GM19372 (cell line): ENCODE results near the gene INSR.
A peak's percentile ranks its signal among the peaks of the same experiment; 100 is the strongest.
"Not testable (repeated sequence)": the region's sequence is repeated elsewhere in the genome, so short reads cannot be mapped to it uniquely, and the experiment has no call there.

Experiments used
- ATAC-seq: cut with Tn5 transposase; IDR thresholded peaks from one replicate; pipeline ENCODE4 v1.9.1; 2021; ENCODE audit warnings: mild to moderate bottlenecking, low read depth, moderate library complexity; ENCODE audit not compliant: unreplicated experiment

Gene INSR

DNA sequence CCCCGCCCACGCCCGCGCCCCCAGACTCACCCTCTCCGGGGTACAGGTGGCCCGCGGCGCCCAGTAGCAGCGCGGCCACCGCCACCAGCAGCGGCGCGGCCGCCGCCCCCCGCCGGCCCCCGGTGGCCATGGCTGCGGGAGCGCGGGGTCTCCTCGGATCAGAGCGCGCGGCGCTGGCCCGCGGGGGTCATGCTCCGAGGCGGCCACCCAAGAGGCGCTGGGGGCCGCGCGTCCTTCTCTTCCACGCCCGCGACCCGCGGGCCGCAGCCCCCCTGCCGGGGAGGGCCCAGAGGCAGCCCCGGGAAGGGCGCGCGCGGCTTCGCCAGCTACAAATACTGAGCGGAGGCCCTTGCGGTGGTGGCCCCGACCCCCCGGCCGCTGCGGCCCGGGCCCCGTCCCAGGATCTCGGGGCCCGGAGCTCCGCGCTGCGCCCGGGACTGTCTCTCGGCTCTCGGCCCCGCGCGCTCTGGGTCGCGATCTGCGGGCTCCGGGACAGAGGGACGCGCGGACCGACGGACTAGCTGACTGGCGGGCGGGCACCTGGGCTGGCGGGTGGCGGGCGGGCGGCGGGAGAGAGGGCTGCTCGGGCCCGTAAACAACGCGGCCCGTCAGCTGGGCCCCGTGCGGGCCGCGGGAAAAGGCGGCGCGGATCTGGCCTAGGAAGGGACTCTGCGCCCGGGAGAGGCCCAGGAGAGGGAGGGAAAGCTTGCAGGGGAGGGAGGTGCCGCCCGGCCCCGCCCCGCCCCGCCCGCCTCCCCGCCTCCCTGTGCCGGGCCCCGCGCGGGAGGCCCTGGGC is at the start of gene INSR:
Gene INSR (minus strand): TSS at position 653 of the 796 bp plus-strand sequence. CDS start 523 bp downstream, at position 130.
- peak; percentile 67 for ATAC-seq

DNA sequence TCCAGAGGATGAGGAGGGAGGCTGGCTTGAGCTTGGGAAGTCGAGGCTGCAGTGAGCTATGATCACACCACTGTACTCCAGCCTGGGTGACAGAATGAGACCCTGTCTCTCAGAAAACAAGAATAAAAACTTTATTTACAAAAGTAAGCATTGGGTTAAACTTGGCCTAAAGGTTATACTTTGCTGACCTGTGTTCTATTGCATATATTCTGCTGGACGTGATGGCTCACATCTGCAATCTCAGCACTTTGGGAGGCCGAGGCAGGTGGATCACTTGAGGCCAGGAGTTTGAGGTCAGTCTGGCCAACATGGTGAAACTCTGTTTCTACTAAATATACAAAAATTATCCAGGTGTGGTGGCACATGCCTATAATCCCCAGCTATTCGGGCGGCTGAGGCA is 47.9 kb upstream of the INSR start:
- ATAC-seq = no peak

DNA sequence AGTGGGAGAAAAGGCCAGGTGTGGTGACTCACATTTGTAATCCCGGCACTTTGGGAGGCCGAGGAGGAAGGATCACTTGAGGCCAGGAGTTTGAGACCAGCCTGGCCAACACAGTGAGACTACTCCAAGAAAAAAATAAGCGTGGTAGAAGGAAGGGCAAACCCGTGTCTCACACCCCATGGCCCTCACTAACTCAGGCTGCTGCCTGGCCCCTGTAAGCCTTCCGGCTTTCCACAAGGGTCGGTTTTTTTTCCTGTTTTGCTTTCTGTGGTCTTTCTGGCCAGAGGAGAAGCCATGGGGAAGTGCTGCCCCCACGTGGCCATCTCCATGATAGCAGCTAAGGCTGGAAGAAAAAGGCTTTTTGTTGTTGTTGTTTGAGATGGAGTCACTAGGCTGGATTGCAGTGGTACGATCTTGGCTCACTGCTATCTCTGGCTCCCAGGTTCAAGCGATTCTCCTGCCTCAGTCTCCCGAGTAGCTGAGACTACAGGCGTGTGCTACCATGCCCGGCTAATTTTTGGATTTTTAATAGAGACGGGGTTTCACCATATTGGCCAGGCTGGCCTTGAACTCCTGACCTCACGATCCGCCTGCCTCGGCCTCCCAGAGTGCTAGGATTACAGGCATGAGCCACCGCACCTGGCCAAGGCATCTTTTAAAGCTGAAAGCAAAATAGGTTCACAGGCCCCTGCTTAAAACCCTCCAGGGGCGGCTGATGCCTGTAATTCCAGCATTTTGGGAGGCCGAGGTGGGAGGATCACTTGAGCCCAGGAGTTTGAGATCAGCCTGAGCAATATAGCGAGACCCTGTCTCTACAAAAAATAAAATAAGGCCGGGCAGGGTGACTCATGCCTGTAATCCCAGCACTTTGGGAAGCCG is 47.0 kb upstream of the INSR start:
- ATAC-seq = no peak

DNA sequence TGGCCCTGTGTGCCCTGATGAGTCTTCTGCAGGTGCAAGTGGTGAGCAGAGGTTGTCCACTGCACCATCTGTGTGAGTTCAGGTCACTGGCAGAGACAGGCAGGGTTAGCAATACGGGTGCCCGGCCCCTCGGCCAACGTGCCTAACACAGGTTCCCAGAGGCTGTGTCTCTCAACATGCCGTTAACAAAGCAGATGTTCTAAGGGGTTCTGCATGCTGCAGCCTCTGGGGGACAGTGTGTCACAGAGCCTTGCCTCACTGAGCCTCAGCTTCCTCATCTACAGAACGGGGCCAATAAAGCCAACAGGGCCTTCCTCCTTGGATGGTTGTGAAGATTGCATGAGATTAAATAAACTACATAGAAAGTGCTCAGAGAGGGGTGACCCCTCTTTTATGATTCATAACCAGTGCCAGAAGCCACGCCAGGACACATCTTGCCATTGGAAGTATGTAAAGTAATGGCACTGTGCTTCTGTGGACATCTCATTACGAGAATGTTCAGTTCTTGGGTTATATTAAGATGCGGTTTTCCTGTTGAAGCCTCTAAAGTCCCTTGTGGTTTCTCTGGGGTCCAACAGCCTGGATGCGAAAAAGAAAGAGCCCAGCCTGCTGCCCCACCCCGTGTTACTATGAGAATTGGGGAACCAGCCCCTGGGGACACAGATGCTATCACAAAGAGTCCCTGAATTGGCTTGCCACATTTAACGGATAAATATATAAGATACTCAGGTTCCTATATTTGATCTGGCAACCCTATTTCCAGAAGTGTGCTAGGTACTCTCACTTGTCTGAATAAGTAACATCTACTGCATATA is 43.4 kb upstream of the INSR start:
- peak; percentile 76 for ATAC-seq

DNA sequence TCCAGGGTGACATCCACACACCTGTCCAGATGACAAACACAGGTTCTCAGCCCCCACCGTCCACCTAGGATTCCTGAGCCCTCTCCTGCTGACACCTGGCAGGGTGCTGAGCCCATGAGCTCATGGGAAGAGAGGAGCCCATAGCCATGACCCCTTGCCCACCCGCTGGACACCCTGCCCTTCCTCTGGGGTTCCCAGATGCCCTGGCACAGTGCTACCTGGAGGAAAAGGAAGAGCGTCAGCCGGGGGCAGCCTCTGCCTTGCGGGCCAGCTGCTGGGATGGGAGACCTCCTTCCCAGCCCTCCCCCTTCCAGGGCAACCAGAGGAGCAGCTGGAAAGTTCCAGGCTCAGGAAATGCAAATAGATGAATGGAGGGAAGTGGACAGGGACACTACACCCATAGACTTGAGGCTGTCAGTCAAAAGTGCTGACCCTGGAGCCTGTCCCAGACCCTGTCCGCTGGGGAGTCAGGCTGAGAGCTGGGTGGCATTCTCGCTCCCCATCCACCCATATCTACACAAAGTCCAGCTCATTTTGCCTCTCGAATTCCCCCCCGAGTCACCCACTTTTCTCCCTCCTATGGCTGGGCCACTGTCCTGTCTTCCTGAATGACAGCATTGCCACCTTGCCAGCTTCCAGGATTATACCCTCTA is 42.2 kb upstream of the INSR start:
- ATAC-seq = no peak

DNA sequence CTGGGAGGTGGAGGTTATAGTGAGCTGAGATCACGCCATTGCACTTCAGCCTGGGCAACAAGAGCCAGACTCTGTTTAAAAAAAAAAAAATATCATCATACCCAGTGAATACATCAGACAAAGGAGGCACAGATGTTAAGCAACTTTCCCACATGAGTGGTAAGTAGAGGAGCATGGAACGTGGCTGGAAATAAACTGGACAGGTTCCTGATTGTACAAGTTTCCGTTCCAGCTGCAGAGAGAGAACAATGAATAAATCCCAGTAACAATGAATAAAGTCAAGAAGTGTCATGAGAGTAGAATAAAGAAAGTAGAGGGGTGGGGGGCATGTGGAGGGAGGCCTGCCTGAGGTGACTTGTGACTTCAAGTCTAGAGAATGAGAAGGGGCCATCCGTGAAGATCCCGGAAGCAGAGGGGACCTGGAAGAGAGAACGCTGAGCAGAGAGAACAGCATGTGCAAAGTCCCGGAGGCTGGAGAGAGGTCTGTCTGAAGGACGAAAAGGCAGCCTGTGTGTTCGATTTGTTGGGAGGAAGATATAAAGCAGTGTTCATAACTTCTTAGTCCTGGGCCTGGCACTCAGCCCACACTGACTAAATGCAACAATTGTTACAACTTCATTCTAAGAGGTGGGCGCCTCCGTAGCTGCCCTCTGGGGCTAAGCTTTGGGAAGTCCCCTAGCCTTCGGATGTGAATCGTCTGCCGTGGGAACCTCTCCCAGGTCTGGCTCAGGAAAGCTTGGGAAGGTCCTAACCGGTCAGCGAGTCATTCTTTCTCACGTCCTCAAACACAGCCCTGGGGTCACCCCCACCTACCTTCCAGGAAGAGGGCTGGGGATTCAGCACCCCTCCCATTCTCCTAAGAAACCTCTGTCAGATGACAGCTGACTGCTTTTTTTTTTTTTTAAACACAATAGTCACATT is 39.2 kb upstream of the INSR start:
- ATAC-seq = no peak

DNA sequence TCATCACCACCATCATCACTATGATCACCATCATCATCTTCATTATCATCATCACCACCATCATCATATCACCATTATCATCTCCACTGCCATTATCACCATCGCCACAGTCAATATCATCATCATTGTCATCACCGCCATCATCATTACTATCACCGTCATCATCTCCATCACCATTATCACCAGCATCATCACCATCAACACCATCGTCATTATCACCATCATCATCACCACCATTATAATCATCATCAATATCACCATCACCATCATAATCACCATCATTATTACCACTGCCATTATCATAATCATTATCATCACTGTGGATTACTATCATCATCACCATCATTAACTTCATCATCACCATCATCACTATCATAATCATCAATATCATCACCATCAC is 37.2 kb upstream of the INSR start:
- ATAC-seq = no peak

DNA sequence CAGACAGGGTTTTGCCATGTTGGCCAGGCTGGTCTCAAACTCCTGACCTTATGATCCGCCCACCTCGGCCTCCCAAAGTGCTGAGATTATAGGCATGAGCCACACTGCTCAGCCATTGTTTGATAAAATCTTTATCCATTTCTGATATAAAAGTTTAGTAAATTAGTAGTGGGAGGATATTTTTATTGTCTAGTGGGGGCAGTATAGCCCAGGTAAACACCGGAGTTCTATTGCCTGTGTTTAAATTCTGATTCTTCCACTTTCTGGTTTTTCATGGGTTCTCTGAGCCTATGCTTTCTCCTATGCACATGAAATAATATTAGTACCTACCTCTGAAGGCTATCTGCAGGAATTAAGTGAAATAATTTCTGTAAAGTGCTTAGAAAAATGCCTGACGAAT is 34.4 kb upstream of the INSR start:
- ATAC-seq = no peak

DNA sequence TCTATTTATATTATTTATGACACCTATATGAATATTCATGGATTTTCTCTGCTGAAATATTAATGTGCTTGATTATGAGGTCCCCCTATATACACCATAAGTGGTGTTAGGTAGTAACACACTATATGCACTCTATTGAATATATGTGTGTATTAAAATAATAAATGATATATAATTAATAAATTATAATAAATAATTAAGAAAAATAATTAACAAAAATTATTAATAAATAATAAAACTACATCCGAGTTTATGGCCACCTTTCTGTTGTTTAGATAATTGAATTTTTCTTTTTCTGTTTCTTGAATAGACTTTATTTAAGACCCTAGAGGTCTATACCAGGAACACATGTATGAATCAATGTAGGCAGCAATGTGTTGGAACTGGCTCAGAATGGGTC is 33.6 kb upstream of the INSR start:
- no peak for ATAC-seq

DNA sequence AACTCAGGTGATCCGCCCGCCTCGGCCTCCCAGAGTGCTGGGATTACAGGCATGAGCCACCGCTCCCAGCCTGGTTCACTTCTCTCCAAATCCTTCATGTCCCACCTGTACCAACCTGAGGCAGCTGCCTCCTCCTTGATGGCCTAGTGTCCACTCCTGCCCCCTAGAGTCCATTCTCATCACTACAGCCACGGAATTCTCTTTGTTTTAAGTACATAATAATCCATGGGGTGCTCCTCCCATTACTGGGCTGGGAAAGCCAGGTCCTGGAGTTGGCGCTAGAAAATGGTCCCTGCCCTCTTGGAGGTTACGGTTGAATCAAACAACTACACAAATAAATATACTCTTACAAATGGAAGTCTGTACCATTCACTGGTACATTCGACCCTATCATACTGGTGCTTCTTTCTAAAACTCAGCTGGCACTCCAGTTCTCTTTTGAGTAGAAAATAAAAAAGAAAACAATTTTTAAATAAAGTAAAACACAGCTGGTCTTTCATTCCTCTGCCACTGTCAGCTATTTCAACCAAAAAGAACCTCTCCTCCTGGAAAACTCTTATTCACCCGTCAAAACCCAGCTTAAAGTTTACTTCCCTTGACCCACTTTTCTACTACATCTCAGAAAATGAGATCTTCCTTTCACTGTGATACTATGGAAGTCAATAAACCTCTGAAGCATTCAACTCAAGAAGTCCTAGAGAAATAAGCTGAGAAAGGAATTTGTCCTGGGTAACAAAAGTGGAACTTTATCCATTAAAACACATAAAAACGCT is 32.1 kb upstream of the INSR start:
- ATAC-seq = no peak

DNA sequence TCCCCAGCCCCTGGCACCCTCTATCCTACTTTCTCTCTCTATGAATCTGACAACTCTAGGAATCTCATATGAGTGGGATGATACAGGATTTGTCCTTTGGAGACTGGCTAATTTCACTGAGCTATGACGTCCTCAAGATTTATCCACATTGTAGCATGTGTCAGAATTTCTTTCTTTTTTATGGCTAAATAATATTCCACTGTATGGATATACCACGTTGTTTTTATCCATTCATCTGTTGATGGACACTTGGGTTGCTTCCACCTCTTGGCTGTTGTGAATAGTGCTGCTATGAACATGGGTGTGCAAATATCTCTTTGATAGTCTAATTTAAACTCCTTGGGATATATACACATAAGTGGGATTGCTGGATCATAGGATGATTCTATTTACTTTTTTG is 24.0 kb upstream of the INSR start:
- no peak for ATAC-seq

DNA sequence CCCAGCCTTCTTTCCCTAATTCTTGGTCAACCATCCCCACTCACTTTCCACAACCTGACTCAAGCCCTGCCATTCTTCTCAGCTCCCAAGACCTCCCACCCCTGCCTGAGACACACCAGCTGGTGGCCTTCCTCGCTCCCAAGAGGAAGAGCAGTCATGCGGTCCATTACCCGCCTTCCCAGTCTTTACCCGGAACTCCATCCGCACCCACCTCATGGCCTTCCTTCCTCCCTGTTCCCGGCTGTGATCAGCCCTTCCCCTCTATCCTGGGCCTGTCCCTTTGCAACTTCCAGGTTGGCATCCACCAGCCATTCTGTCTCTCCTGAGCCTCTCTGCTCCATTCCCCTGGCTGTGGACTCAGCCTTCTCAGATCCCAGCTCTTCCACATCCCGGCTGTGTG is 18.6 kb upstream of the INSR start:
- ATAC-seq = no peak

DNA sequence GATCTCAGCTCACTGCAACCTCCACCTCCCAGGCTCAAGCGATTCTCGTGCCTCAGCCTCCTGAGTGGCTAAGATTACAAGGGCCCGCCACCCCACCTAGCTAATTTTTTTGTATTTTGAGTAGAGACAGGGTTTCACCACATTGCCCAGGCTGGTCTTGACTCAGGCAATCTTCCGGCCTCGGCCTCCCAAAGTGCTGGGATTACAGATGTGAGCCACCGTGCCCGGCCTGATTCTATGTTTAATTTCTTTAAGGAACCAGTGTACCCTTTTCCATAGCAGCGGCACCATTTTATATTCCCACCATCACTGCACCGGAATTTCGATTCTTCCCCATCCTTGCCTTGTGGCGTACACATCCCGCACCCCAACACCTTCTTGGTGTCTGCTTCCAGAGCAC is 17.7 kb upstream of the INSR start:
- ATAC-seq = no peak

DNA sequence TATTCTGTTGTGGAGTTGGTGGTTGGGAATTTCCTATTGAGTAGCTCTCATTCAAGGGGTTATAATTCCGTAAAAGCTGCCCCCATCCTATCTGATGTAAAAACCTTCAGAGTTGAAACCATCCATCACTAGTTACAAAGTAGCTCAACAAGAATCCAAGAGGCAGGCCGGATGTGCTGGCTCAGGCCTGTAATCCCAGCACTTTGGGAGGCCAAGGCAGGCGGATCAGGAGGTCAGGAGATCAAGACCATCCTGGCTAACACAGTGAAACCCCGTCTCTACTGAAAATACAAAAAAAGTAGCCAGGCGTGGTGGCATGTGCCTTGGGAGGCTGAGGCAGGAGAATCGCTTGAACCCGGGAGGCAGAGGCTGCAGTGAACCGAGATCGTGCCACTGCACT is 14.1 kb upstream of the INSR start:
- not testable (repeated sequence) for ATAC-seq

DNA sequence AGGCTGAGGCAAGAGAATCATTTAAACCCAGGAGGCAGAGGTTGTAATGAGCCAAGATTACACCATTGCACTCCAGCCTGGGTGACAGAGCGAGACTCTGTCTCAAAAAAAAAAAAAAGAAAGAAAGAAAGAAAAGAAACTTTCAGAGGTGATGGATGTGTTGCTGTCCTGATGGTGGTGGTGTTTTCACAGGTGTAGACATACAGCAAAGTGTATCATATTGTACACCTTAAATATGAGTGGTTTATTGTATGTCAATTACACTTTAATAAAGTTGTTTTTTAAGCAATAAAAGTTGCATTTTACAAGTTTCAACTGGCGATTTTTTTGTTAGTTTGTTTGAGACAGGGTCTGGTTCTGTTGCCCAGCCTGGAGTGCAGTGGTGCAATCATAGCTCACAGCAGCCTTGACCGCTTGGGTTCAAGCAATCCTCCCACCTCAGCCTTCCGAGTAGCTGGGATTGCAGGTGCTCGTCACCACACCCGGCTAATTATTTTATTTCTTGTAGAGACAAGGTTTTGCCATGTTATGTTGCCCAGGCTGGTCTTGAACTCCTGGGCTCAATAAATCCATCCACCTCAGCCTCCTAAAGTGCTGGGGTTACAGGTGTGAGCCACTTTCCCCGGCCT is 13.5 kb upstream of the INSR start:
- no peak for ATAC-seq

DNA sequence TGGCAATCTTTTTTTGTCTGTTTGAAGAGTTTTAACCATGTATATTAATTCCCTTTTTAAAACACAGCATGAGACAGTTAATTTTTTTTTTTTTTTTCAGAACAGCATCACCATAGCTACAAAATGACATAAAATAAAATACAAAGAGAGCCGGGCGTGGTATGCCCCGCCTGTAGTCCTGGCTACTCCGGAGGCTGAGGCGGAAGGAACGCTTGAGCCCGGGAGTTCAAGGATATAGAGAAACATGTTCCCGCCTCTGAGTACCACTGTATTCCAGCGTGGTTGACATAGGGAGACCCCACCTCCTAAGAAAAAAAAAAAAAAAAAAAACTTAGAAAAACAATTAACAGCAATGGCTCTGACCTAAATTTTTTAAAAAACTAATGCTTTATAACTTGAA is 10.0 kb upstream of the INSR start:
- no peak for ATAC-seq

DNA sequence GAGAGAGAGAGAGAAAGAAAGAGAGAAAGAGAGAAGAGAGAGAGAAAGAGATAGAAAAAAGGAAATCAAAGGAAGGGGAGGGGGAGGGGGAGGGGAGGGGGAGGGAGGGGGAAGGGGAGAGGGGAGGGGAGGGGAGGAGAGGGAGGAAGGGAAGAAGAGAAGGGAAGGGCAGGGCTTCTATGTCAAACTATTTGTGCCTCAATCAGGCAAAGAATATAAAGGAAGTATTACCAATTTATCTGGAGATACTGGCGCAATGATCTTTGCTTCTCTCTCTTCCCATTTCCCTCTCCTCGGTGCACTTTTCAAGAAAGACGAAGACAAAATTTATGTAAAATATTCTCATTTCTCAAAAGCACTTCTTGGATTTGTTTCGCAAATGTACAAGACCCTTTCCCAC is 9.3 kb upstream of the INSR start:
- ATAC-seq = no peak

DNA sequence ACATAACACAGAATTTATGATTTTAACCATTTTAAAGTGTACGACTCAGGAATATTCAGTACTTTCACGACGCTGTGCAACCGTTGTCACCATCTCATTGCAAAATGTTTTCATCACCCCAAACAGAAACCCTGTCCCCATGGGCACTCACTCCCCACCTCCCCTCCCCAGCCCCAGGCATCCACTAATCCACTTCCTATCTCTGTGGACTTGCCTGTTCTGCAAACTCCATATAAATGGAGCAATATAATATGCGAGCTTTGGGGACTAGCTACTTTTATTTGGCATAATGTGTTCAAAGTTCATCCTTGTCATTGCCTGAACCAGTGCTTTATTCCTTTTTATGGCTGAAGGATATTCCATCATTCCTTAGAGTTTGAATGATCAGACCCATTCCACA is 7.3 kb upstream of the INSR start:
- ATAC-seq = no peak
